HG03439 (cell line): ENCODE measurements around the gene ASB12.
"Not testable (repeated sequence)": the region's sequence is repeated elsewhere in the genome, so short reads cannot be mapped to it uniquely, and the experiment has no call there.

Experiments
- ATAC-seq: cut with Tn5 transposase; IDR thresholded peaks from one replicate; pipeline ENCODE4 v1.9.1; 2021; ENCODE audit warnings: mild to moderate bottlenecking, moderate library complexity; ENCODE audit not compliant: unreplicated experiment

The ASB12 gene, protein sequence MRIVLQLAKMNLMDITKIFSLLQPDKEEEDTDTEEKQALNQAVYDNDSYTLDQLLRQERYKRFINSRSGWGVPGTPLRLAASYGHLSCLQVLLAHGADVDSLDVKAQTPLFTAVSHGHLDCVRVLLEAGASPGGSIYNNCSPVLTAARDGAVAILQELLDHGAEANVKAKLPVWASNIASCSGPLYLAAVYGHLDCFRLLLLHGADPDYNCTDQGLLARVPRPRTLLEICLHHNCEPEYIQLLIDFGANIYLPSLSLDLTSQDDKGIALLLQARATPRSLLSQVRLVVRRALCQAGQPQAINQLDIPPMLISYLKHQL

DNA sequence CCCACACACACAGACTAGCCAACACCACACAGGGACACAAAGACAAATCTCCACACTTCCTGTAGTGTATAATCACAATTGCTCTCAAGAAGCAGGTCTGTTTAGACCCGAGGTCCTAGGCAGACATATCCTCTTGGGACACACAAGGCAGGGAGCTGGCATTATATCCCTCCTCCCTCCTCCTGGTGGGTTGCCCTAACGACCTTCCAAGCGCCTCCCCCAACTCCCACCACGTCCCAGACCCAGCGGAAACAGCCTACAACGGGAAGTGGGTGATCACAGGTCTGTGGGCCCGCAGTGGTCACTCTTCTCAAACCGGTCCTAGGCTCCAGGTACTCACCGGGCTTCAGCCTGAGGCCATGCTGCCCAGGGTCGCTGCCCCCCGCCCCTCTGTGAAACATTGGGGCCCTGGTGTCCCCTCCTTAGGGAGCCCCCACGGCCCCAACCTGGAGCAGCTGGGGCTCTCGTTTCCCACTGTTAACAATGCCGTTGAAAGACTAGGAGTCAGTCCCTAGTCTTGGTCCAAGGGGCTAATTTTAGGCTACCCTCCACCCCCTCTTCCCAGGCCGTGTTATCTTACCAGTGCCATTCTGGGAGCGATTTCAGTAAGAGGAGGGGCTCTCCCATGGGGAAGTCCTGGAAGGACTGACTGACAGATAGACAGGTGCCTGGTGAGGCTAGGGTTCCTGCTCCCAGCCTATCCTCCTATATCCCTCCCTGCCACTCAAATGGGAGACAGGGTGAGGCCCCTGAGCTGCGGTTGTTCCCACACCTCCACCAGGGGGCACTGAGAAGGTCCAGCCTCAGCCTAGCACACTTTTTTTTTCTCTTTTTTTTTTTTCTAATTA lies at the start of gene ASB12:
ASB12 (minus strand) TSS at position 485 of the 848 bp plus-strand sequence. CDS start 4,957 bp downstream, outside the sequence.
- ATAC-seq, result no peak

DNA sequence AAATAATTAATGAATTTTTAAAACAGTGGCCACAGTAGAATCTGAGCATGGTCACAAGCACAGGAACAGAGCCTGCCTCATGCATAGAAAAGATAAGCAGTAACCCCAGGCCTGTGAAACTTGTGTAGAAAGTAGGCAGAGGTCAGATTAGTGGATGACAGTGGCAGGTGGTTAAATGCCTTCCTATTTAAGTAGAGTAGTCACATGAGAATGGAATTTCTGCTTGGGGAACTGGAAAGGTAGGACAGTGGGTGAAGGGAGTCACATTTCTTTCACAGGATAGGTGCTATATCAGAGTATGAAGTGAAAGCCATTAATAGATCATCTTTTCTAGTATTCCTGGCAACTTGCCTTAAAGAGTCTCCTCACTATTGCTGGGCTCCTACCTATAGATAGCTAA lies 34.9 kb upstream of the ASB12 start:
- no peak for ATAC-seq

DNA sequence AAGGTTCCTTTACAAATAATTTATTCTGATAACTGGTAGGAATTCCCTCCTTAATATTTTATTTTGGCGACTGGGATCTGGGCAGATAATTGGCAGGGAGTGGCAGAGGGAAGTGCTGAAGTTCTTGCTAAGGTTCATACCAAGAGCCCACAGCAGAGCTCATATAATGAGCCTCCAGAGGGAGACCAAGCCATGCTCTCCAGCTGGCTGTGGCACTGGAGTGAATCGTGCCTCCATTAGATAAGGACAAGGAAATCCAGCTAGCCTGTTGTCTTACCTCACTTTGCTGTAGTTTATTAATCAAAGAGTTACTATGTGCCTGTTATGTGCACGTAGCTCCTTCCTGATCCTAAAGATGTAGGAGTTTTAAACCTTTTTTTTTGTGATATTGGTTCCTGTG lies 1.3 kb downstream of the ASB12 start:
- no peak for ATAC-seq

DNA sequence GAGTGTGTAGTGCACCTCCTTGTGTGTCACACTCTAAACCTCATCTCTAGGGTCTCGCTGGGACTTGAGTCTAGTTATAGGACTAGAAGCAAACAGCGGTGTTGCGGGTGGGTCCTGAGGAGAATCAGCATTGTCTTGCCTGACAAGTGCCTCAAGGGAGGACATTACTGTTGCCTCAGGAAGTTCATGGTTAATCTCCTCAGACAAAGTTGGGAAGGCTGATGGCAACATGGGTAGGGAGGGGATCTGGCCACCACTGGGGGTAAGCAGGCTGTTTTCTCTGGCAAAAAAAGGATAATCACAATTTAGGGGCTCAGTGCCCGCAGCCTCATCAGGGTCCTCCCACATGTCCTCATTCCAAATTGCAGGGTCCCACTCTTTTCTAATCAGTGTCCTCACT lies 12.4 kb downstream of the ASB12 start:
- ATAC-seq, result no peak

DNA sequence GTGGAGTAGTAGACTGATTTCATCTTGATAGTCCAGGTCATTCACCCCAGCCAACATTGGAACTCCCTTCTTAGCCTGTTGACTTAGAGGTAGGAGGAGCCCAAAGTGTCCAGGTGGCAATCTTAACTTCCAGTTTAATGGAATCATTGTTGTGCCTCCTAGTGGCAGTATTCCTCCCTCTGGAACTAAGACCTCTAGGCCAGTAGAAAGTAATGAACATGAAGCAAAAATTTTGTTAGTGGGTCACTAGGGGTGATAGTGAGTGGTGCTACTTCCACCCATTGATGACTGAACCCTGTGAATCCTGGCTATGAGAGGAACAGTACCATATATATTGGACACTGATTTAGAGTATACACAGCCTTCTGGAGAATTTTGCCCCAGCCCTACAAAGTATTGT lies 16.4 kb downstream of the ASB12 start:
- not testable (repeated sequence) for ATAC-seq

DNA sequence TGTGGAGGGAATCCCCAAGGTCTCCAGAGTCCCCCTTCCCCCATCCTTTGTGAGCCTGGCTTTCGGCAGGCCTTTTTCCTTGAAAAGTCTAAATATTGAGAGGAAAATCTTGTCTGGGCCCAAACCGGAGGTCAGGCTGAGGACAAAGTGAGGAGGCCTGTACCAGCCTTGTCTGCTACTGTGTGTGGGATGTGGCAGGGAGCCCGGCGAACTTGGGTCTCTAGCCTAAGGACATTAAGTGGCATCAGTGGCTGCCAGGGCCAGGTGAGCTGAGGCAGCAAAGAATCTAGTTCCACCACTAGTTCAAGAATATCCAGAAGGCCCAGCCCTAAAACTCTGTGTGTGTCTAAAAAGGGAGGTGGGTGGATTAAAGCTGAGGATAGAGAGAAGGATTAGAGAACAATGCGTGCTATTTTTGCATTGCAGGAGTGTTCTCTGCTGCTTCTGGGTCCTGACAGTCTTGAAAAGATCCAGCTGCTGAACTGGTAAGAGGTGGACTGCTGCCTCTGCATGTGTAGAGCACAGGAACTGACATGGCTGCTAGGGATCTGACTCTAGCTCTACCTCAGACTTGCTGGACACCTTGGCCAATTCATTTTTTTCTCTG lies 23.7 kb downstream of the ASB12 start:
- no peak for ATAC-seq

DNA sequence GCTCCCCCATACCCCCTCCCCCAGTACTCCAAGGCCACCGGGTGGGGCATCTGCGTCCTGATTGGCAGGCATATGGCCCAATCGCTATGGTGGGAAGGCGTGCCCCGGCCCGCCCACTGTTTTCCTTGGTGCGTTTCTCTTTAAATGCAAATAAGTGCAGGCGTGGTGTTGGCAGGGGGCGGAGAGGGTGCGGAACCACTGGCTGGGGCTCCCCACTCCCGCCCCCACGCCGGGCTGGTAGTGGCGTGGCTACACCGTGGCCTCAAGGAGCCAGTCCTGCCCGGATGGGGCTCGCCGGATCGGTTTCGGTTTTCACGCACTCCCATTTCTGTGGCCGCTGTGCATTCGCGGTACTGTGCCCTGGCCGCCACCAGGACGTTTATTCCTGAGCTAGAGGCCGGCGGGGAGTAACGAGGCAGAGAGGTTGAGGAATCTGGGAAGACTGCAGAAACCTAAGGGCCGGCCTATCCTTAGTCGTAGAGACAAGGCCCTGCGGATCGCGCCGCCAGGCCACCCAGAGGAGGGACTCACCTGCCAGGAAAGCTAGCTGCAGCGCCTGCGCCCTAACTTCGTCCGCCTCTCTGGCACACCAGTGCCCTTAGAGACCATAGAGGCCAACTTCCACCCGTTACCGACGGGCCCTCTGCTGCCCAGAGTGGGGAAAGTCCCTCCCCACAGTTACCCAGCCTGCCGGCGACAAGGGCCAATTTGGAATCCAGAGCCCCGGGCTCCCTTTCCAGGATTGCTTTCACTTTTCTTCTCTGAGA lies 24.5 kb downstream of the ASB12 start:
- ATAC-seq, result peak; percentile 91

DNA sequence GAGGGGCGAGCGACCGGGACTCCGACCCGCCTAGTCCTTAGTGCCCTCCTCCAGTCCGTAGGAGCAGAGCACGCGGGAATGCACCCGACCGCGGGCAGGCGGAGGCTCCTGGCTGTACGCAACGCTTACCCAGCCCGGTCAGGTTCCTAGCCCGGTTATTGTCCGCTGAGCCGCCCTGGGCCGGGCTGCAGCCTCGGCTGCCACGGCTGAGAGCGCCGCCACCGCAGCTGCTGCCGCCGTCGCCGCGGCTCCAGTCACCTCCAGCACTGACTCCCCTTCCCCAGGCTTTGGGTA lies 25.0 kb downstream of the ASB12 start, which contains the start of gene AMER1:
AMER1 (minus strand) TSS at position 268 of the 294 bp plus-strand sequence. CDS start 12,422 bp downstream, outside the sequence.
- ATAC-seq, result peak; percentile 50

DNA sequence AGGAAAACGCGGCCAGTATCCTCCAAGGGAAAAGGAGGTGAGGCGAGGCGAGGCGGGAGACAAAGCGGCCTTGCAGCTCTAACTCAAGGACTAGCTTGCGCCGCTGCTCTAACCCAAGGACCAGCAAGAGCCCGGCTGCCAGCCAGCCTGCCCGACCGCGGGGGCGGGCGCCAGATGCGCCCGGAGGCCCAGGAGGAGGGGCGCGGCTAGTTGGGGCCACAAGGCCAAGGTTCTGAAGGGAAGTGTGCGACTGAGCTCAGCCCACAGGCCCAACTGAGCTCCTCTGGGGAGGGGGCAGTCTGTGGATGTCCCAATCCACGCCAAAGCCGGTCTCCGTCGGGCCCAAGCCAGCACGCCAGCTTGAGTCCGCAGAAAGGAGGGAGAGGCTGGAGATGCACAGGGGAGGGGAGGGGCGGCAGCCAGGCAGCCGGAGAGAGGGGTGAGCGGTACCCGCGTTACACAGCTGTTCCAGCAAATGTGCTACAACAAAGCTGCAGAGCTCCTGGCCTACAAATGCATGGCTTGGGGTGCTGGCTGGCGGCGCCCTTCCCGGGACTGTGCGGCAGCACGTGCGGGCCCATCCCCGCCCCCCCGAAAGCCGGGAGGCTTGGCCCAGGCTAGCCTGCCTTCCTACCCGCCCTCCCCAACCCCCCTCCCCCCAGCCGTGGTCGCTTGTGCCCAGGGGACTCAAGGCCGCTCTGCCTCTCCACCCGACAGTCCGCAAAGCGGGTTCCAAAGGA lies 25.5 kb downstream of the ASB12 start:
- peak; percentile 11 for ATAC-seq

DNA sequence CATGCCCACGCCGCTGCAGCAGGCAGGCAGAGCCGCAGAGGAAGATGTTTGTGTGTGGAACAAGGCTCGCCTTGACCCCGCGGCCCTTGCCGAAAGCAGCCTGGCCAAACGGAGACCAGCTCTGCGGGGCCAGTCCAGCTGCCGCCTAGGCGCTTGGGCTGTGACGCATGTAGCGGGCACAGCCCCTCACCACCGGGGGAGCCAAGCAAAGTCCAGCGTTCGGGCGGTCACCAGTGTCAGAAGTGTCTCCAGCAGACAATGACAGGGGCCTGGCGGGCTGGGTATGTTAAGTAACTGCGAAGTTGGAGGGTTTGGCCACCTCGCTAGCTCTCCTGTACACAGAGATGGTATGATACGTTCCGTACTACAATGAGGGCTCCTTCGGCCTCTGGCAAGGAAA lies 26.2 kb downstream of the ASB12 start:
- ATAC-seq, result no peak

DNA sequence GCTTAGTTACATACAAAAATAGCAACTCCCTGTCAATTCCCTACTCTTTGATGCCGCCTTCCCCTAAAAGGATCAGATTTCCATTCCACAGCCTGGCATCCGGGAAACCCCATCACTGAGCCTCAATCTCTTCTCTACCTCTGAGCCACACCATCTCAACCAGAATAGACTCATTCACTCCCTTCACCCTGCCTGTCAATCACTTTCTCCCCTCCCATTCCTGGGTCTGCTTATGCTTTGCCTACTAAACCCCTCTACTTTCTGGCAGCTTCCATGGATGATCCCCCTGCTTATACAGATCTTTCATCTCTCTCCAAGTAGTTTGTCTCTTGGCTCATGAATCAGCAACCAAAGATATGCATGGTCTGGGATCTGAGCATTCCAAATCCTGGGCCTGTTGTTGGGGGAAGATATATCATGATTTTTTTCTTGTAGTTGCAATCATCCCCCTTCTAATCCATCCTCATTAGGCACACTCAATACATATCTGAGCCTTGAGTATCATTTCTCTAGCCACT lies 27.5 kb downstream of the ASB12 start:
- ATAC-seq, result no peak

DNA sequence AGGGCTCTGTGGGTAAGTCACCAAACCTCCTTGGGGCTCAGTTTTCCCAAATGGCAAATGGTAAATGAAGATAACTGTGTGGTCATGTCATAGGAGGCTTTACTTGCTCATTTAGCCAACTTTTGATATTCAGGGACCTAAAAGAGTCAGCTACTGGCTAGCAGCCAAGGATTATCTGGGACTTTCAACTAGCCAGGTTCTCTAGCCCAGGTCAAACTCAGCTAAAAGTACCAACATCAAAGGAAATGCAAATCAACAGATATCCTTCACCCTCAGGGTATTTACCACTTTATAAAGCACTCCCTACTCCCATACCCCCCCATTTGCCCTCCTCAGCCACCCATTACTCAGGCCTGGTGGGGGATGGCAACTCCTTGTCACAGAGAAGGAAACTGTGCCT lies 32.4 kb downstream of the ASB12 start:
- no peak for ATAC-seq

DNA sequence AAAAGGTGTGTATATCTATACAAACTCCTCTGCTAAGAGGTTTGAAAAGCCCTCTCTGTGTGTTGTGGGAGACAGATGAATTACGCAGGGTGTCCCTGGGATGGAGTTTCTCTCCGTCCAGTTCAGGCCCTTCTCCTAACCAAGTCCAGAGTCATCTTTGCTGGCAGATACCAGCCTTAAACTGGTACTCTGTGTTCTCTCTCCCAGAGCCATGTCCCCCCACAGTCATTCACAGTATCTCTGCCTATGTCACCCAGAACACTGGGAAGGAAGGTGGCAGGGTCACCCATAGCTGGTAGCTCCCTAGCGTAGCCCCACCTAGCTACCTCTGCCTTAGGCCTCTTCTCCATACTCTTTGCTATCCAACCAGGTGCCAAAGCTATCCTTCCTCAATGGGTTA lies 33.8 kb downstream of the ASB12 start:
- no peak for ATAC-seq

DNA sequence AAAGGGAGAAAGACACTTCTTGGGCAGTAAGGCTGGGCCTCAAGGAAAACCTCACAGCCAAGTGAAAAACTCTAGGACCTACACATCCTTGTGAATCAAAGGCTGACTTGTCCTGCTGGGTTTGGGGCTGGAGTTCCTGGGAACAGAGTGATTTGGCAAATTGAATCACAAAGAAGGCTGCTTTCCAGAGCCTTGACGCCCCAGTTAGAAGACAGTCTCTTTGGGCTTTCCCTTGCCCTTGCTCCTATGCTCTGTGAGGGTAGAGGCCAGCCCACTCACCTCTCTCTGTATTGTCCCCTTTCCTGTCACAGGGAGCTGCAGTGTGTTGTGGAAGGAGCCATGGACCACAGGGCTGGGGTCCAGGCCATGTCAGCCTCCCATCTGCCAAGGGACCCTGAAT lies 34.5 kb downstream of the ASB12 start:
- ATAC-seq, result no peak

DNA sequence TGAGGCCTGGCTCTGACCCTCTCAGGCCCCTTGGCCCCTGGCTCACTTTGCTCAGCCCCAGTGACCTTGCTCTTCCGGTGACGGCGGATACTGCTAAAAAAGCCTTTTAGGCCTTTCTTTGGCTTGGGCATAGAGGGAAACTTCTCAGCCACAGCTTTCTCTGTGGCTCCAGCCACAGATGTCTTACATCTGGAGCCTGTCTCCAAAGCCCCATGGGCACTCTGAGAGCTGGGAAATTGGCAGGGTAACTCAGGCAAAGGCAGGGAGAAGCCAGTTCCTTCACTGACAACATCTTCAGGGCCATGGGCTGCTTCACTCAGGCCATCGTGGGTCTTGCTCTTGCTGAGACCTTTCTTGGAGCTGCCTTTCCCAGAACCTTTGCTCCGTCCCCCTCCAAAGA lies 37.7 kb downstream of the ASB12 start:
- ATAC-seq, result no peak

DNA sequence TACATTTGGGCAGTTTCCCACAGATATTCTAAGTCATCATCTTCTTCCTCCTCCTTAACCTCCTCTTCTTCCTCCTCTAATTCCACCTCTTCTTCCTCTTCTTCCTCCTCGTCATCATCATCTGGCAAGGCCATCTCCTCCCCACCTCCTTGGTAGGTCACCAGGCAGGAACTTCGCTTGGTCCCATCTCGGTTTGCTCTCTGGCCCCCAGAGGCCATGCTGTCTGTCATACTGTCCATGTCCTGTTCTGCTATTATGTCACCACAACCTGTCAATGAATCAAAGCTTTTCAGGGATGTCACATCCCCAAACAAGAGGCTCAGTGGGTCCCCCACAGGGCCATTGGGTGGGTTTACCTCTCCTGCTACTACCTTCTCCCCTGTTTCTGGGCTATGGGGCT lies 38.4 kb downstream of the ASB12 start:
- no peak for ATAC-seq

DNA sequence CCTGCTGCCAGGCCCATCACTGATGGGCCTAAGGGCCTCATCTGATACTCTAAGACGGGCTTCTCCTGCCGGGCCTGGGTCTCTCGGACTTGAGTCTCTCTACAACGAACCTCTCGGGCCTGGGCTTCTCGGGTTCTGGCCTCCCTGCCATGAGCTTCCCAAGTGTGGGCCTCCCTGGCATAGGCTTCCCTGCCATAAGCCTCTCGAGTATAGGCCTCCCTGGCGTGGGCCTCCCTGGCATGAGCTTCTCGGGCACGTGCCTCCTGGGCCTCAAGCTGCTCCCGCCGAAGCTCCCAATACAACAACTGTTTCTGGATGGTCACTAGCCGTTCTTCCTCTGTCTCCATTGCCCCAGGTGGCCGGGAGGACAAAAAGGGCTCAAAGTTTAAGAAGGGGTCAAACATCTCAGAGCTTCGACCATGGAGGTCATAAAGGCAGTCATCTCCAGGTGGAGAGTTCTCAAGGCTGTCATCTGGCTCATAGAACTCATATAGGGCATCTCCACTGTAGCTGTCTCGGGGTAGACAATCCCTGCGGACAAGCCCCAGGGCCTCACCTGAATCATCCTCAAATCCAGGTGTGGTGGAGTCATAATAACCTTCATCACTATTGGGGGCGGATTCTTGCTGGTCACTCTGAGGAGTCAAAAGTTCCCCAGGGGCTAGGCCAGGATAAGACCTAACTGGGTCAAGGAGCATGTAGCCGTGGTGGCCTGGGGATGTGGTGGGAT lies 39.0 kb downstream of the ASB12 start:
- ATAC-seq, result no peak

DNA sequence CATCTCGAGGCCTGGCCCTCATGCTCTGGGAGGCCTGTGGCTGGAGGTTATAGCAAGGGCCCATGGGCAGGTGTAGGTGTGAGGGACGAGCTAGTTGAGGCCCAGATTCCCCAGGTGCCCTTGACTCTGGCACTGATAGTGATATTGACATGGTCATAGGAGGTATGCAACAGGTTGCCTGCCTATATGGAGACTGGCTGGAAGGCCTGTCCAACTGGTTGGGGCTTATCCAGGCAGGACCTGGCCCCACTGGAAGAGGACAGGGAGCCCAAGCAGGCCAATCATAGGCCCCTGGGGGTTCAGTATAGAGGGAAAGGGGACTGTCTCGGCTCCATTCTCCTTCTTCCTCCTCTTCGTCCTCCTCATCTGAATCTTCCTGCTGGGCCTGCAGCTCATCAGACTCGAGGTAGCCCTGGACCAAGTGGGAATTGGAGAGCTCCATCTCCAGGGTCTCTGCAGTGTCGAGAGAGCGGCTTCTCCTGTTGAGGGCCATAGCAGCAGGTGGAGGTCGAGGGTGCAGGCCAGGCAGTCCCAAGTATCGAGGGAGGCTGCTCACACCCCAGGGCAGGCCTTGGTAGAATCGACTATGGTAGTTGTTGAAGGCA lies 40.2 kb downstream of the ASB12 start:
- no peak for ATAC-seq

DNA sequence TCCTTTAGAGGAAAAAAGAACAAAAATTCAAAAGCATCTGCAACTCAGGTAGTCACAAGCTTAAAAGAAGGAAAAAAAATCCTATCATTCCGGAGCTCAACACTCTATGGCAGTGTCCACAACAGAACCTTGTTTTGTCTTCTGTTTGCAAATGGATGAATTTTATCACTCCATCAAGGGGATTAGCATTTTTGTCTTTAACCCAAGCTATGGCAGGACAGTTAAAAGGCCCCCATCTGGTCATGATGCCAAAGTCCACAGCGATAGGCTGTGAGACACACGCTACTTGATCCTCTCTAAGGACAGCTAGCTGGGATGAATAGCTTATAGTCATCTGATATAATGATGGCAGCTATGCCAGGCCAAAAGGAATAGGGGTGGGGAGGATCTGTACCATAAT lies 41.5 kb downstream of the ASB12 start:
- no peak for ATAC-seq
